GM18517 (cell line): ENCODE data around the gene CHST11.

ENCODE experiments used
- ATAC-seq: cut with Tn5 transposase; IDR thresholded peaks from one replicate; pipeline ENCODE4 v1.9.1; 2021; ENCODE audit warnings: mild to moderate bottlenecking, moderate library complexity; ENCODE audit not compliant: unreplicated experiment

The CHST11 gene

GRCh38 chr12:104578453-104578852 is 121.7 kb downstream of the CHST11 start:
- no peak for ATAC-seq

GRCh38 chr12:104579718-104580495 is 123.2 kb downstream of the CHST11 start:
- ATAC-seq, result peak; percentile 38

- no peak for ATAC-seq
Observed at GRCh38 chr12:104581005-104581570, 124.3 kb downstream of the CHST11 start.

GRCh38 chr12:104582739-104583138 is 126.0 kb downstream of the CHST11 start:
- ATAC-seq, result peak; percentile 85

GRCh38 chr12:104583301-104583700 is 126.6 kb downstream of the CHST11 start:
- ATAC-seq, result no peak

- no peak for ATAC-seq
Observed at GRCh38 chr12:104585448-104586055, 128.8 kb downstream of the CHST11 start.

GRCh38 chr12:104586351-104586919 is 129.7 kb downstream of the CHST11 start:
- ATAC-seq, result no peak

- no peak for ATAC-seq
Observed at GRCh38 chr12:104588047-104588920, 131.5 kb downstream of the CHST11 start.

- ATAC-seq, result no peak
Observed at GRCh38 chr12:104588921-104589590, 132.3 kb downstream of the CHST11 start.

- ATAC-seq, result no peak
Observed at GRCh38 chr12:104590022-104590421, 133.3 kb downstream of the CHST11 start.

- ATAC-seq, result no peak
Observed at GRCh38 chr12:104591257-104591885, 134.6 kb downstream of the CHST11 start.

GRCh38 chr12:104593482-104593881 is 136.7 kb downstream of the CHST11 start:
- no peak for ATAC-seq

- ATAC-seq, result no peak
Observed at GRCh38 chr12:104596134-104596799, 139.5 kb downstream of the CHST11 start.

GRCh38 chr12:104596898-104597843 is 140.4 kb downstream of the CHST11 start:
- no peak for ATAC-seq

GRCh38 chr12:104598342-104599271 is 141.9 kb downstream of the CHST11 start:
- no peak for ATAC-seq

GRCh38 chr12:104599272-104600035 is 142.7 kb downstream of the CHST11 start:
- ATAC-seq, result no peak
